Limb (tissue), 2 donors: ENCODE measurements around the gene ABHD8.
A peak's percentile ranks its signal among the peaks of the same experiment; 100 is the strongest.

ENCODE experiments used
- DNase-seq, 2 donors: peaks; one replicate each; pipeline ENCODE4 v3.0.0-alpha.2; 2016; ENCODE audit errors: extremely low spot score in 2 of 2

Gene ABHD8, protein sequence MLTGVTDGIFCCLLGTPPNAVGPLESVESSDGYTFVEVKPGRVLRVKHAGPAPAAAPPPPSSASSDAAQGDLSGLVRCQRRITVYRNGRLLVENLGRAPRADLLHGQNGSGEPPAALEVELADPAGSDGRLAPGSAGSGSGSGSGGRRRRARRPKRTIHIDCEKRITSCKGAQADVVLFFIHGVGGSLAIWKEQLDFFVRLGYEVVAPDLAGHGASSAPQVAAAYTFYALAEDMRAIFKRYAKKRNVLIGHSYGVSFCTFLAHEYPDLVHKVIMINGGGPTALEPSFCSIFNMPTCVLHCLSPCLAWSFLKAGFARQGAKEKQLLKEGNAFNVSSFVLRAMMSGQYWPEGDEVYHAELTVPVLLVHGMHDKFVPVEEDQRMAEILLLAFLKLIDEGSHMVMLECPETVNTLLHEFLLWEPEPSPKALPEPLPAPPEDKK

DNA sequence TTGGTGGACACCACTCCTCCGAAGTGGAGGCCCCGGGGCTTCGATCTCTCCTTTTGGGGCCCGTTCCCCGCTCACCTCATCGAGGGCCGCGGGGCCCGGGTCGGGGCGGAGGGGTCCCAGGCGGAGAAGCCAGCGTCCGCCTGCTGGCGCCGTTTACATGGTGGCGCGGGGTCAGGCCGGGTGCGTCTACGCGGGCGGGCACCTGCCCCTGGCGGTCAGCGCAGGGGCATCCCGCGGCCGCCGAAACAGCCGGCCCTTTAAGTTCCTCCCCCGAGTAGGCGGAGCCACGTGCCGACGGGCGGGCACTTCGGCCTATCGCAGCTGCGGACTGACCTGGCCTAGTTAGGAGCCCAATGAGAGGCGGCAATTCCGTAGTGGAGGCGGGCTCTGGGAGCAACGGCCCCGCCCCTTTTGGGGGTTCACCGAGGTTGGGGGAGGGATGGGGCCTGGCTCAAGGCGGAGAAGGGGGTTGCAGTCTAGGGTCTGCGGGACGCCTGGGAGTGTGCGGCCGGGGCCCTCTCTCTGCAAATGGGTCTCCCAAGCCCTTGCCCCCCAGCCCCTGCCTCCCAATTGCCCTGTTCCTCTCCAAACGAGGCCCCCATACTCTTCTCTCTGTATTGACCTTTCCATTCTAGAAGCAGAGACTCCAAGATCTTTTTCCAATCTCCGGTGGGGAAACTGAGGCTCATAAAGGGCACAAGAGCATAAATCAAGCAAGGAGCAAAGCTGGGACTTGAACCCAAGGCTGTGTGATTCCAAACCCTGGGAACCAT, at the start of gene ABHD8:
Gene ABHD8, minus strand, starts transcription at position 259 of the 773 bp plus-strand sequence. CDS start 1,809 bp downstream, outside the sequence.
- peak; percentile 95 to 97 for DNase-seq

DNA sequence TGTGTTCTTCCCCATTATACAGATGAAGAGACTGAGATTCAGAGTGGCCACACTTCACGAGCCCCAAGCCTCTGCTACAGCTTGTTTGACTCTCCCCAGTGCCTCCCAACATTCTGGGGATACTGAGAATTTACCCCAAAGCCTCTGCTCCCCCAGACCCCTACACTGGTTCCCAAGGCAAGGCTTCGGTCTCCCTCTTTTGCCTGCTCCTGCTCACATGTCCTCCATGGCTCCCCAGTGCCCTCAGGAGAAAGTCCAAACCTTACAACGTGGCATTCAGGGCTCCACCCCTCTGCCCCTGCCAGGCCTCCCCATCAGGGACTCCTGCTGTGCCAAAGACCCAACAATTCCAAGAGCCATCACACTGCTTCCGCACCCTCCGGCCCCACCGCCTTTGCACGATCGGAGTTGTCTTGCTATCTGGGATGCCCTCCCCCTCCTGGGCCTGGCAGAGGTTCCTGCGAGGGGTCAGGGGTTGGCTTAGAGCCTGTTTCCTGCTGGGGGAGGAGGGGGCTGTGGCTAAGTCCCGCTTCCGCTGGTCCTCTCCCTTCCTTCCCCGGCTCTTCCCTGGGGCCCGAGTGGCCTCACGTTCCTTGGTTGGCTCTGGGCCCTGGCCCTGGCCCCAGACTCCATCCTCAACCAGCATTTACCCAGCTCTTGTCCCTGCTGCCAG, 49.5 kb upstream of the ABHD8 start:
- no peak for DNase-seq

DNA sequence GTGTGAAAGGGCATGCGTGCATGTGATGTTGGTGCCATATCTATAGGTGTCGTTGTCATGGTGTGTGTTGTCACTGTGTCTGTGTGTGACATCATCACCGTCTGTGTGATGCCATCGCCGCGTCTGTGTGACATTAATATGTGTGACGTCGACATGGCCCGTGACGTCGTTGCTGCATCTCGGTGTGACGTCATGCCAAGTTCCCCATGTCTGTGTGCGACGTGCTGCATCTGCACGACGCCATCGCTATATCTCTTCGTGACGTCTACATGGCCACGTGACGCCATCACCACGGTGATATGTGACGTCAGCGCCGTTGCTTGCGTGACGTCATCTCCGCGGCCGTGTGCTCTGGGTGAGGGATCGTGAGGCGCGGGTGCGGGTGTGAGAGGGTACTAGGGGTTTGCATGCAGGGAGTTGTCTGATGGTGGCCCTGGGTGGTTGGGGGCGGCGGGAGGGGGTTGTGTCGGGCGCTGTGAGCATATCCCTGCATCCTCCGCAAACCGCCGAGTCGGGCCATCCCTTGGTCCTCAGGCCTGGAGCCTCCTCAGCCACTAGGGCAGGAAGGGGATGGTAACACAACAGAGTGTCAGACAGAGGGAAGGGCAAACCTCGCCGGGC, 48.7 kb upstream of the ABHD8 start:
- DNase-seq: no peak

DNA sequence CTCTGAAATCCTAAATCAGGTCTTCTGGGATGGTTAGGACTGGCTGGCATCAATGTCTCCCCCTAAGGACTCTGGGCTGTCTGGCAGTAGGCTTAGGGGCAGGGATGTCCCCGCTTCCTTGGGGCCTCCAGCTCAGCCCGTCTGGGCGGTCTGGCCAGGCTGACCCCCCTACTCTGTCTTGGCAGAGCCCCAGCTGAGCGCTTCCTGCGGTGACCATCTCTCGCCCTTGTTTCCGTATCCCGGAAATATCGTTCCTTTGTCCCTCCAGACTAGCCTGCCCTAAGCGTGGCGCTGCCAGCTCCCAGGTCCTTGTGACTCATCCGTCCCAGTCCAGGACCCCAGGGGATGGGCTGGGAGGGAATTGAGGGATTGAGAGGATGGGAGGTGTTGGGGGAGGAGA, 45.5 kb upstream of the ABHD8 start:
- peak in 1 of 2 donors; percentile 61 for DNase-seq

DNA sequence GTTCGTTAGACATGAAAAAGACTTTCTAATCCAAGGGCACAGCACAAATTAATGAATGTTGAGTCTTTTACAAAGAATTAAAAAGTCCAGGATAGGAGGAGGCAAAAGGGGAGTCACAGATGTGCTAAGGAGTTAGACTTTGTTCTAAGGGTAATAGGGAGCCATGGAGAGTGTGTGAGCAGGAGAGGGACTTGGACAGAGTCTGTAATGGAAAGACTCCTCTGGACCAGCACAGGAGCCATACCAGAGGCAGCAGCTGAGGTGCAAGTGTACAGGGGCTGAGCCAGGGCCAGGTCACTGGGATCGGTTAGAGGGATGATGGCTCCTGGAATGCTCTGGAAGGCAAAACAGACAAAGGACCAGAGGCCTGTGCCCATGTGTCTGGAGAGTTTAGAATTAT, 44.7 kb upstream of the ABHD8 start:
- DNase-seq: no peak

DNA sequence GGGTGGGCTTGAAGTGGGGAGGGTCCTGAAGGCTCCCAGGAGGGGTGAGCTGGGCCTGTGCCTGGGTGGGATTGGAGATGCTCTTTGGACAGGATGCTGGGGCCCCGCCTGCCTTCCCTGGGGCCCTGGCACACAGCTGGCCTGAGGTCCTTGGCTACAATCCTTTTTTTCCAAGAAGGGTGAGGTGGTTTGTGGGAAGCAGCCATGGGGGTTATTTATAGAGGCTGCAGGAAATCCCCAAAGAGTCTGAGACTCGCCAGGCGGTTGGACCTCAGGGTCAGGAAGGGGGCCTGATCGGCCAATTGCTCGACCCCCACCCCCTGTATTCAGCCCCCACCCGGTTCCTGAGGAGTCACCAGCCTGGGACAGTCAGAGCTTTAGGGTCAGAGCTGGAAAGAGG, 44.1 kb upstream of the ABHD8 start:
- DNase-seq: no peak

DNA sequence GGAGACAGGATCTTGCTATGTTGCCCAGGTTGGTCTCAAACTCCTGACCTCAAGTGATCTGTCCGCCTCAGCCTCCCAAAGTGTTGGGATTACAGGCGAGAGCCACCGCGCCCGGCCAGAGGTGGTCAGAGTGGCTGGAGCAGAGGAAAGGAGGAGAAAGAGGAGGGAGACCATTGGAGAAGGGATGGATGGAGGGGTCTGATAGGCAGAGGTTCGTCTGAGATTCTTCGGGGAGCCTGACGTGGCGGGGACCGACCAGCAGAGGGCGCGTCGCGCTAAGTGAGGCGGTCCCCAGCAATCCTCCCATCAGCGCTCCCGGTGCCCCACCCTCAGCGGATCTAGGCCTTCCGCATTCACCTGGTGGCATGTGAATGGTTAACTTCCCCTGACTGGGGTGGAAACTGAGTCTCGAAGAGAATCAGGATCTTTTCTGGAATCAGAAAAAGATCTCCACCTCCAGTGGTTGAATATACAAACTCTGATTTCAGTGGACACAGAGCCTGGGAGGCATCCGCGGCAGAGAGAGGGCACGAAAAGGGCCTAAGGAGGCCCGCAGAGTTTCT, 43.0 kb upstream of the ABHD8 start:
- peak; percentile 59 to 86 for DNase-seq

DNA sequence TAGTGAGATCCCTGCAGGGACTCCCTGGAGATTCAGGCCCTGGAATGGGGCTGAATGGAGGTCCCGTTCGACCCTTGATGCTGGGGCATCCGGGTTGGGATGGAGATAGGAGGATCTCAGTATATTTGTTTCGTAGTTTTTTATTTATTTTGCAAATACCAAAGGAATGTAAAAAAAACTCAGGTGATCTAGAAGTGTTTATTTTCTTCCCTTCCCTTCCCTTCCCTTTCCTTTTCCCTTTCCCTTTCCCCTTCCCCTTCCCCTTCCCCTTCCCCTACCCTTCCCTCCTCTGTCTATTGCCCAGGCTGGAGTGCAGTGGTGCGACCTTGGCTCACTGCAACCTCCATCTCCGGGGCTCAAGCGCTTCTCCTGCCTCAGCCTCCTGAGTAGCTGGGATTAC, 38.6 kb upstream of the ABHD8 start:
- no peak for DNase-seq

DNA sequence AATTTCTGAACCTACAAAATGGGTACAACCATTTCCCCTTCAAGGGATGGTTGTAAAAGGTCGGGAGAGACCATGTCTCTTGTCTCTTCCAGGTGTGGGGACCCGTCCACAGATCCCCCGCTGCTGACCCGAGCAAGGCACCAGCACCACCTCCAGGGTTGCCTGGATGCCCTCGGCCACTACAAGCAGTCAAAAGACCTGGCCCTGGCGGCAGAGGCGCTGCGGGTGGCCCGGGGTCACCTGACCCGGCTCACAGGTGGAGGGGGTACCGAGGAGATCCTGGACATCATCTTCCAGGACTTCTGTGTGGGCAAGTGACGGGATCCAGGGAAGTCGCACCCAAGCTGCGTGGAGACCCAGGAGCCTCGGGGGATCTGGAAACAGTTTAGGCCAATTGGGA, 38.2 kb upstream of the ABHD8 start:
- DNase-seq: no peak

DNA sequence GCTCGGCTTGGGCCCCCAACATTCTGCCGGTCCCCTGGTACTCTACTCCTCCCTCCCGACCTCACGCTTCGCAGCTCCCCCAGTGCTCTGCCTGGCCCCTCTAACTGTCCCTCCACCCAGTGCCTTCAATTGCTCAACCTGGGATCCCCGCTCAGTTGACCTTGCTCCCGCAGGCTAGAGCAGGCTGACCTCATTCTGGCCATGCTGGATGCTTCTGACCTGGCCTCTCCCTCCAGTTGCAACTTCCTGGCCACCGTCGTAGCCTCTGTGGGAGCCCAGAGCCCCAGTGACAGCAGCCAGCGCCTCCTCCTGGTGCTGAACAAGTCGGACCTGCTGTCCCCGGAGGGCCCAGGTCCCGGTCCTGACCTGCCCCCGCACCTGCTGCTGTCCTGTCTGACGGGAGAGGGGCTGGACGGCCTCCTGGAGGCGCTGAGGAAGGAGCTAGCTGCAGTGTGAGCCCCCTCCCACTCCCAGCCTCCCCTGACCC, 37.7 kb upstream of the ABHD8 start:
- DNase-seq: no peak

DNA sequence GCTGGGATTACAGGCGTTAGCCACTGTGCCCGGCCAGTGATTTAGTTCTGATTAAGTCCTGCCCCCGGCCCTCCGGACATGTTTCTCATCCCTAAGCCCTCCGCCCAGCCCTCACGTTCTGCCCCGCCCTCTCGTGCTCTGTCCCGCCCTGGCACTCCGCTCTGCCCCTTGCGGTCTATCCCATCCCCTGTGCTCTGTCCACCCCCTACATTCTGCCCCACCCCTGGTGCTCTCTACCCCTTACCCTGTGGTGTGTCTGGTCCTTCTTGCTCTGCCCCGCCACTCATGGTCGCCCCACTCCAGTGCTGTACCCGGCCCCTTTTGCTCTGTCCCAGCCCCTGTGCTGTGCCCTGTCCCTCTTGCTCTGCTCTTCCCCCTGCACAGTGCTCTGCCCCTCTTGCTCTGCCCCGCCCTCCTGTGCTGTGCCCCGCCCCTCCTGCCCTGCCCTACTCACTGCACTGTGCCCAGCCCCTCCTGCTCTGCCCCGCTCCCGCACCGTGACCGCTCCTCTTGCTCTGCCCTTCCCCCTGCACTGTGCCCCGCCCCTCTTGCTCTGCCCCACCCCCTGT, 37.2 kb upstream of the ABHD8 start:
- DNase-seq: no peak

DNA sequence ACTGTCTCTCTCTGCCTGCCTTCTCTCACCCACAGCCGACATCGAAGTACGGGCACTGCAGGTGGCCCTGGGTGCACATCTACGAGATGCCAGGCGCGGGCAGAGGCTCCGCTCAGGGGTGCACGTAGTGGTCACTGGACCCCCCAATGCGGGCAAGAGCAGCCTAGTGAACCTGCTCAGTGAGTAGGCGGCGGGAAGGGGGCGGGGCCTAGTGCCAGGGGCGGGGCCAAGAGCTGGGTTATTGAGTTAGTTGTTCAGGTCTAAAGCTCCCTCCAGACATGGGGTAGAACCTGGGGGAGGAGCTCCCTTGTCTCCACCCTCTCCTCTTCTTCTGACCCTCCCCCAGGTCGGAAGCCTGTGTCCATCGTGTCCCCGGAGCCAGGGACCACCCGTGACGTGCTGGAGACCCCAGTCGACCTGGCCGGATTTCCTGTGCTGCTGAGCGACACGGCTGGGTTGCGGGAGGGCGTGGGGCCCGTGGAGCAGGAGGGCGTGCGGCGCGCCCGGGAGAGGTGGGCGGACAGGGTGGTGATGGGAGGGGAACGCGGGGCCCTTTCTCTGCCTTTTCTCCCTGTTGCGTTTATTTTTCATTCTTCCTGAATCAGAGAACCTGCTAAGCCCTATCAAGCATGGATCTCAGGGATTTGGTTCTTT, 36.0 kb upstream of the ABHD8 start:
- DNase-seq: no peak

DNA sequence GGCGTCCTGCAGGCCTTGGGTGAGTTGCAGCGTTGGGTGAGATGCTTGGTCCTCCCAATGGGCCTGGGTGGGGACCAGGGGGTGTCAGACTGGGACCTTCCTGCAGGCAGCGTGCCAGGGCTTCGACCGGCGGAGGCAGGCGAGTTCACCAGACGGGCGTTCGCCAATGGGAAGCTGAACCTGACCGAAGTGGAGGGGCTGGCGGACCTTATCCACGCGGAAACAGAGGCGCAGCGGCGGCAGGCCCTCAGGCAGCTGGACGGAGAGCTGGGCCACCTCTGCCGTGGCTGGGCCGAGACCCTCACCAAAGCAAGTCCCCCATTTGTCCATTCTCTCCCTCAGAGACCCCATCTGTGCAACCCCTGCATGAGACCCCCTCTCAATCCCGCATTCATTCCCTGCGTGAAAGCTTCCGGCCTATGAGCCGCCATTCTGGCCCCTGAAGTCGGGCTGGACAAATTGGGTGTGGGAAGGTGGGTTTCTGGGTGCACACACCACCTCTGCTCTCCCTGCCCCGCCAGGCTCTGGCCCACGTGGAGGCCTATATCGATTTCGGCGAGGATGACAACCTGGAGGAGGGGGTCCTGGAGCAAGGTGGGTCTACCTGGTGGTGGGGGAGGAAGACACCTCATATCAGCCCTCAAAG, 35.3 kb upstream of the ABHD8 start:
- DNase-seq: no peak

DNA sequence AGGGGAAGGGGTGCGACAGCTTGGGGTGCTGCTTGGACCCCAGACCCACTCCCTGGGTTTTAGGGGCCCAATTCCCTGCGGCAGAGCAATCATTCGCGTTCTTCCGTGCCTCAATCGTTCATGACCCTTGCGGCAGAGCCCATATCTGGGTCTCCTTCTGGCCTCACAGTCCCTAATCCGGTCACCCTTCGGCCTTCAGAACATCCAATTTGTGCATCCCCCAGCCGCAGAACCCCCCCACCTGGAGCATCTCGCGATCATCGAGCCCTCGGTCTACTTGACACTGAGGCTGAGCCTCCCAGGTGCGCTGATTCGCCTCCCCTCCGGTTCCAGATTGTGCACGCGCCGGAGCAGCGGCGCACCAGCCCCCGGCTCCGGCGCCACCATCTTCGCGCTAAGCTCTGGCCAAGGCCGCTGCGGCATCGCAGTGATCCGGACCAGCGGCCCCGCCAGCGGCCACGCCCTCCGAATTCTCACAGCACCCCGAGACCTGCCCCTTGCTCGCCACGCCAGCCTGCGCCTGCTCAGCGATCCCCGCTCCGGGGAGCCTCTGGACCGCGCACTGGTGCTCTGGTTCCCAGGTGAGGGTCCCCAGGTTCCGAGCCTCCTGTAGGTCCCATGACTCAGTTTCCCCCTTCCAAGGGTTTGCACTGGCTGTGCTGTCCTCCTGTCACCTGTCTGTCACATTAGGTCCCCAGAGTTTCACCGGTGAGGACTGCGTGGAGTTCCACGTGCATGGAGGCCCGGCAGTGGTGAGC, 34.6 kb upstream of the ABHD8 start:
- DNase-seq: no peak

DNA sequence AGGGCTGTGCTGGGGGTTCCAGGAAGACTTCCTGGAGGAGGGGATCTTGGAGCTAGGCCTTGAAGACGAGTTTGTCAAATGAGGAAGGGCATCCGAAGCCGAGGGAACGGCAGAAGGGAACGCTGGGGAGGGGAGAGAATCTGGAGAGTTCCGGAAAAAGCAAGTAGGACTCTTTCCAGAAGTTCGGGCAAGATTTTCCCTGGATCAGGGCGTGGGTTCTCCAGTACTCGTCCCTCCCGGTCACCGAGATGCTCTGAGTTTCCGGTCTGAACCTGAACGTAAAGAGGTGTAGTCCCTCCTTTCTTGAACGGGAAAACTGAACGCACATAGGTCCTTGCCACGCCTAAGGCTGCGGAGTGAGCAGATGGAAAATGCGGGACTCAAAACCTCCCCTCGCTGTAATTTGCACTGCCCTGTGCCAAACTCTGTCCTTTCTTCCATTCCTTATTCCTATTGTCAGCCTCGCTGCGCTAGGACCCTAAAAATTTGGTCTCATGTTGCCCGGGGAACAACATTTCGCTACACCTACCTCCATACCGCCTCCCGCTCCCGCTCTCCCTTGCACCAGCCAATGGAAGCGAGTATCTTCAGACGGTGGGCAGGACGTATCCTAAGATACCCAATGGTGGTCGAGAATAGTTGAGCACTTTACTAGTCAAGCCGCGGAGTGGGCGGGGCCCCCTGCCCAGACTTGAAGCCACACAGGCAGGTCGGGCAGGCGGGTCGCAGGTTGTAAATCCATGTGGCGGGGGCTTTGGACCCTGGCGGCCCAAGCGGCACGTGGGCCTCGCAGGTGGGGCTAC, 33.8 kb upstream of the ABHD8 start, which contains the start of gene GTPBP3:
Gene GTPBP3, plus strand, starts transcription at position 682 of the 803 bp plus-strand sequence. Its CDS starts 59 bp downstream, at position 741.
- DNase-seq: peak; percentile 95 to 100

DNA sequence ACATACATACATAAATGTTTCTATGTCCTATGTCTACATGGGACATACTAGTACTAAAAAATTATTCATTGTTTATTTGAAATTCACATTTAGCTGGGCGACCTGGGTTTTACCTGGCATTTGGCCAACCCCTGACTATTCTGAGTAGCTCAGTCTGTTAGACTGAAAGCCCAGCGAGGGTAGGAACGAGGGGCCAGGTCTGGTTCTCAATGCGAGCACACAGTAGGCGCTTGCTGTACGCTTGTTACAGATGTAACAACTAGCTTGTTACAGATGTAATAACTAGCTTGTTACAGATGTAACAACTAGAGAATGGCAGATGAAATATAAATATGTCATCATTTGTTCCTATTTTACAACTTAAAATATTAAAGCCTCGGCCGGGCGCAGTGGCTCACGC, 32.4 kb upstream of the ABHD8 start:
- DNase-seq: no peak

DNA sequence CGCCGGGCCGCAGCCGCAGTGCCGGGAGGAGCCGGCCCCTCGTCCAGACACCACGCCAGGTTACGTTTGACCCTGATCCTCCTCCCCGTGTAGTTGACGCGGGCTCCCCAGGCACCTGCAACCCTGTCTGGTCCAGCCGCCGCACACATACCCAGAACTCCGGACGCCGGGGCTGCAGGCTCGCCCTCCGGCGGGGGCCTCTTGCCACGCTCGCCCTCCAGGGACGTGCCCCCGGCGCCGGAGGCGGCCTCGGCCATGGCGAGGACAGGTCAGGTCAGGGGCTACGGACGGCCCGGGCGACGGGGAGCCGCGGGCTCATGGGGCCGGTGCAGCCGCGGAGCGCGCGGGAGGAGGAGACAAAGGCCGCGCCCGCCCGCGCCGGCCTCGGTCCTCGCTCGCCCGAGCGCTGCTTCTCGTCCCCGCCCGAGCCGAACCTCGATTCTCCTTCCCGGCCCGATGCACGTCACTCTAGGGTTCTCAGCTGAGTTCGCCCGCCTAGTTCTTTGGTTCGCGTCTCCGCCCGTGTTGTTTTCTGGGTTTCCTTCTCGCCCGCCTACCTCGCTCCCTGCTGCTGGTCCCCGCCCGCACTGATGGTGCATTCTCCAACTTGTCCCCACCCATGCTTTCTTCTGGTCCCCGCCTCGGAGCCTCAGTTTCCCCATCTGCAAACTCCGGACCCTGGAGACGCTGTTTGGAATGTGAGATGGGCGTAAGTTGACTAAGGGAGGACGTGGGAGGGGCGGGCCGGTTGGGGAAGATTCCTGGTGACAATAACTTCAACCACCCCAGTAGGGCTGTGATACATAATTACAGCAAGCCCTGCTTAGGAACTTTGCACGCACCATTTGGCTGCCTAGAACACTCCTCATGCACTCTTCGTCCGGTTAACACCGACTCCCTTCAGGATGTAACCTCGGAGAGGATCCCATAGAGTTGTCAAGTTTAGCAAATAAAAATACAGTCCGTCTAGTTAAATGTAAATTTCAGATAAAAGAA, 31.5 kb upstream of the ABHD8 start, which contains the start of gene ANO8:
Gene ANO8, minus strand, starts transcription at position 442 of the 996 bp plus-strand sequence. Its CDS starts 185 bp downstream, at position 257.
- peak; percentile 98 to 99 for DNase-seq
